H4 (cell line): Measurements from ENCODE around the gene PDE2A. TPM values are rescaled to one million over a fixed set of nuclear protein-coding genes. Genes with fewer than 3 reads are reported as not detected.

Experiments
- DNase-seq: peaks from one replicate; pipeline ENCODE4 v3.0.0-alpha.2; 2015; ENCODE audit warnings: low spot score
- total RNA-seq: library from RNA; depleted of rRNA; stranded (reverse); fragments of >200 nt; shearing (Covaris generic); gene quantifications from 2 replicates; pipeline ENCODE4 v1.2.3, GENCODE V29; 2014

The PDE2A gene
- total RNA-seq, 1 experiment from 2014 or later = 3.0 TPM

DNA sequence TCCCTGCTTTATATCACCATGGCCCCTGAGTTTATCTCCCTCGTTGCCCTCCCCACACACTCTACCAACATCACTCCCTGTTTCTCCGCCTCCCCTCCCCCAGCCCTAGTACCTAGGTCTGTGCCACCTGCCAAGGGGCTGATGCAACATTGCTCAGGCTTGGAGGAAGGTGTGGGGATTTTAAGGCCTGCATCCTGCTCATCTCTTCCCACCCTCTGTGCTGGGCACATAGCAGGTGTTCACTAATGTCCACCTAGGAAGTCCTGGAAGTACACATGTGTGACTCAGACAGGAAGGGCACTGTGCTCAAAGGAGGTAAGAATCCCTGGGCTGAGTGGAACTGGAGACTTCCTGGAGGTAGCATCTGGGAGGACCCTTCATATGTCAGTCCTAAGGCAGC, 37.0 kb downstream of the PDE2A start:
- no peak for DNase-seq

DNA sequence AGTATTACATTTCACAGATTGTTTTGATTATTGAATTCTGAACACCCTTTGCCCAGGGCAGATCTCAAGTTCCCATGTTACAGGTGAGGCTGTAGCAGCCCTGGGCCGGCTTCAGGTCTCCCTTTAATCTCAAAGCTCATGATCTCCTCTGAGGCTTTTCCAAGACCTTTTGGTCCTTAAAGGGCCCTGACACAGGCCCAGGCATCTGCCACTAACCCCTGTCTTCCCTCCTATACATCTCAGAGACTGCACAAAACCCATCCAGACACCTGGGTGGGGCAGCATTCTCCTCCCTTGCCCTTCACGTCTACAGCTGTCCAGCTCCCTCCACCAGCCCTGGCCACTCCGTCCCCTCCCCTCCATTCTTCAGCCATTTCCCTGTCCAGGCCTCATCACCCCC, 37.8 kb downstream of the PDE2A start:
- no peak for DNase-seq

DNA sequence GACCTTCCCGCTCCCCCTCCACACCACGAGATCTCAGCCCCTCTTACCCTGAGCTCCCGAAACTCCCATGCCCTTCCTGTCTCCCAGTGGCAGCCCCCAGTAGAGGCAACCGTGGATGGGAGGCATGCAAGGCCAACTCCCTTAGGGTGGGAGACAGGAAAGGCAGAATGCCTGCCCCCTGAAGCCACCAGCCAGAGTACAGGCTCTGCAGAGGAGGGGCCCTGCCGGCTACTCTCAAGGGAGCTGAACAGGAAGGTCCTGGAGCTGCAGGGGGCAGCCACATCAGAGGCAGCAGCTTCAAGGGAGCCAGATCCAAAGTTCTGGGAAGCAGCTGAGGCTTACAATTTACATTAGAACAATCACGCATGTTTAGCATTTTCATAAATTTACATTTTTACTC, 38.3 kb downstream of the PDE2A start:
- no peak for DNase-seq

DNA sequence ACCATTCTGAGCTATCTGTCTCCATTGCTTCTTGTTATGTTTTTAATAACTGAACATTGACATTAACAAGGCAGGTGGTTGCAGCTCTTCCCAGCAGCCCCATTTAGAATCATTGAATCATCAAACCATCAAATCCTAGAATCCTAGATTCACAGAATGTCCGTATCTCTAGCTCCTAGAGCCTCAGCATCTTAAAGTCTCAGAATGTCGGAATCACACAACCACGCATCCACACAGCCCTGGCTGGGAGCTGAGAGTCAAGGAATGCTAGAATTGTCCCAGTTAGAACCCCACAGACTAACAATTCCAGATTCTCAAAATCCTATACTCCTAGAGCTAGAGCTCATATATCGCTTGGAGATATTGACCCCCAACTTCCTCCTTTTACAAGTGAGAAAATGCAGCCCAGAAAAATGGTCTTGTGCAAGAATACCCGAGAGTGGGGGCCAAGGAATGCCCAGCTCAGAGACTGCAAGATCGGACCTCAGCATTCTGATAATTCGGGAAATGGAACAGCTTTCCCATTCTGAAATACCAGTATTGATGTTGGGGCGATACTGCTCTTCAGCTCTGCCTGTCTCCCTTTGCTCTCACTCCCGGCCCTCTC, 38.8 kb downstream of the PDE2A start:
- no peak for DNase-seq

DNA sequence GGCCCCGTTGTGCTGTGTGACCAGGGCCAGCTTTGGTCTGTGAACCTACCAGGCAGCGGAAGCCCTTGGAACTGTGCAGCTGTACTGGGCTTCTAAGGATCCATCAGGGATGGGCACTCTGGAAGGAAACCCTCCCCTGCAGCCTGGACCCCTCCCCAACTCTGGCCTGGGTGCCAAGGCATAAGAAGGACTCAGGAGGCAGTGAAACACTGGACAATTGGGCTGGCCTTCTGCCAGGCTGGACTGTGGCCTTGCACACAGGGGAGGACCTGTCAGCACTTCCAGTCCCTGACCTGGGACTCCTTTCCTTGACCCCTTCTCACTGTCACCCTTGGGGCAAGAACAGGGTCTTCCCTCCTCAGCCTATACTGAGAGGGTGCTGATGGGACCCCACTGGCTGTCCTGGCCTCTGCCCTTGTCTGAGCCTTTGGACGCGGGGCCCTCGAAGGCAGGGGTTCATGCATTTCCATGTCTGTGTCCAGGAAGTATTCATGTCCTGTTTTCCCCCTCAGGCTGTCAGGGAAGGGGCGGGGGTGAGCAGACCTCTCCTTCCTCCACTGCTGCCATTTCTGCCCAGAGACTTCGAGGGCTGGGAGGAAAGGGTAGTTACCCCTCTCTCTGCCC, 39.6 kb downstream of the PDE2A start:
- DNase-seq = no peak

DNA sequence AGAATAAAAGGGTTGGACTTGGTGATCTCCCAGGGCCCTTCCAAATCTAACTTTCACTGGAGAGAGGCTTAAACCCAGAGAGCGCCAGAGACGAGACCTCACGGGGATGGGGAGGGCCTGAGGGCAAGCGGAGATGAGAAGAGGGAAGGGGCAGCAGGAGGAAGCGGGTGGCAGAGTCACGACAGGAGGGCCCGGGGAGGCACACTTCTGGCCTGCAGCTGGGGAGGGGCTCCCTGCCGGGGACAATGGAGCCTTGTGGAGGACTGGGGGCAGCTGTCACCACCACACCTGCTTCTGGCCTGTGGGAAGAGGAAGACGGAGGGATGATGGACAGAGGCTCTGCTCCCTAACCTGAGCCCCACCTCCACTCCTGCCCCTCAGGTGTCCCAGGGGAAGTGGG, 40.2 kb downstream of the PDE2A start:
- no peak for DNase-seq

DNA sequence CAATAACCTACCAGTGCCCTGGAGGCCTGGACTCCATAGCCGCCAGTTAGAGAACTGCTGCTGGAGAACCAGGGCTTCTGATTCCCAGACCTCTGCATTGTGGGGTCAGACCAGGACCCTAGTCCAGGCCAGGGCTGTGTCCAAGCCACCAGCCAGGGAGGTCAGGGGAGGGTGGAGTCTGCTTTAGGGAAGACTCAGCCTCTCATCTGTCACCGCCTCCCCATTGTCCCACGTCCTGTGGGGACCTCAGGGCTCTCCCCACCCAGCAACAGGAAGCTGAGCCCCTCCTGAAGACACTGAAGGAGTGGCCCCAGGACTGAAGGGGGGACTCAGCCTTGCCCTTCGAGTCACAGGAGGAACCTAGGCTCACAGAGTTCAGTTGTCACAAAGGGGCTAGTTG, 41.2 kb downstream of the PDE2A start:
- no peak for DNase-seq

DNA sequence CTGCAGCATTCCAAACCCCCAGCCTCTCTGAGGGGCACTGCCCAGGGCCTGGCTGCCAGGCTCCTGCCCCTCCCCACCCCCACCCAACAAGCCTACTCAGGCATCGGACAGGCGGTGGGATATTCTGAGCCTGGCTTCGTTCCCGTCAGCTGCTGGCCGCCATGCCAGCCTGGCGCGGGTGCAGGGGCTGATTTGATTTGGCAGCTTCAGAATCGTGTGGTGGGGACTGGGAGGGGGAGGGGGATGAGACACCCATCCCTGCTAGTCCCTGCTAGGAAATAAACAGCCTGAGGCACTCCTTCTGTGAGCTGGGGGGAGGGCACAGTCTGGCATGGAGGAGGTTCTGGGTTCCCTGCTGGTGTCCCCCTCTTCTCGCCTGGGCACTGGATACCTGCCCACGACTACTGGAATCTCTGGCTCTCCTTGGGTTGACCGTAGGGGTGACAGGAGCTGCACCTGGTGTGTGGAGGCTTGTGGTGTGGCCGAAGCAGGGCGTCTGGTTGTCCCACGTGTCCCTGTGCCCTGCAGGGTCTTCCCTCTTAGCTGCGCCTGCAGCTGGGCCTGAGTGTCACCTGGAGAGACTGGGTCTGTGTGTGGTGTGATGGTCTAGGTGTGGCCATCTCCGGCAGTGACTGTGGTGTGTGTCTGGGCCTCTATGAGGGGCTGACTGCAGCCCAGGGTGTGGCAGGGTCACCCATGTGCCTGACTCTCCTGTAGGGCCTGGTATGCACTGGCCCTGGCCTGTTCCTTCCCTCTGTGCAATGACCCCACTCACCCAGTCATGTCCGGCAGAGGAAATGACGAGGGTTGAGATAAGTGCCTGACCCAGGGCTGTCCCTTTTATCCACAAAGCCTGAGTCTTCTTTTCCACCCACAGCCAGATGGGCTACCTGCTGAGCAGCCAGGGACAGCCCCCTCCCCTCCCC, 42.2 kb downstream of the PDE2A start:
- no peak for DNase-seq

DNA sequence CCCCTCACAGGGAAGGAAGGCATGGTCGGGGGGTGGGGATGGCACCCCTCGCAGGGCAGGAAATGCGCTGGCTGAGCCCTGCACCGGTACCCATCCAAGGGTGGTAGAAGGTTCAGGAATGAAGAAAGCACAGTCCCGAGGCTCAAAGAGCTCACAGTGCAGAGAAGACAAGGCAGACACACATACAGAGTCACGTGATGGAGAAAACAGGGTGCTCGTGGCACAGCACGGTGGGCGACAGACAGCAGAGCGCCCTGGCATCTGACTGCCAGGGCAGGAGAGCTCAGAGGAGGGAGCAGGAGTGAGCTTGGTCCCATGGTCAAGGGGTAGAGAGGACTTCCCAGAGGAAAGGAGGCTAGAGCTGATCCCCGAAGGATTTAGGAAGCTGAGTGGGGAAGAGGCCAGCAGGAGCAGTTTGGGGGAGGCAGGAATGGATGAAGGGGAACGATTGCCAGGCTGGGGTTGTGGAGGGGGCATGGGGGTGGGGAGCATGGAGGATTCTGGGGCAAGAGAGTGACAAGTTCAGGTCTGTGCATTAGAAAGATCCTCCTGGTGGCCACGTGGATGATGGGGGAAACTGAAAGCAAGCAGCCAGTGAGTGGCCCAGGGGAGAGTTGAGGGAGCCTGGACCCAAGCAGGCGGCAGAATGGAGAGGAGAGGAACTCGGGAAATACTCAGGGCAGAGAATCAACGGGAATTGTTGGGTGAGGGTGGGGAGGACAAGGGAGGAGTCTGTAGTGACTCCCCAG, 43.9 kb downstream of the PDE2A start:
- DNase-seq = no peak

DNA sequence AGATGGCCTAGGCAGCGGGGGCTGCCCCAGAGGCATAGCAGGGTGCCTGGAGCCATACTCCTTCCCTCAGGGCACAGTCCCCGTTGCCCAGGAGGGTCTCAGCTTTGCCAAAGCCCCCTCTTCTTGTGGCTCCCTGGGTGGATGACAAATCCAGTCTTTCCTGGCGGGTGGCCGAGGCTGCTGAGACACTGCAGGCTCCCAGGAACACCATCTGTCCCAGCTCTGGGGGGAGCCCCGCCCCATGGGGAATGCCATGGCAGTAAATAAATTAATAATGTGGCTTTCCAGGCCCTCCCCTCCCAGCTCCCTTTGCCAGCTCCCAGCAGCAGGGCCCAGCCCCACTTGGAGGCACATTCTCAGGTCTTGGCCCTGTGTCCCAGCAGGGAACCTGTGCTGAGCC, 45.0 kb downstream of the PDE2A start:
- DNase-seq = no peak

DNA sequence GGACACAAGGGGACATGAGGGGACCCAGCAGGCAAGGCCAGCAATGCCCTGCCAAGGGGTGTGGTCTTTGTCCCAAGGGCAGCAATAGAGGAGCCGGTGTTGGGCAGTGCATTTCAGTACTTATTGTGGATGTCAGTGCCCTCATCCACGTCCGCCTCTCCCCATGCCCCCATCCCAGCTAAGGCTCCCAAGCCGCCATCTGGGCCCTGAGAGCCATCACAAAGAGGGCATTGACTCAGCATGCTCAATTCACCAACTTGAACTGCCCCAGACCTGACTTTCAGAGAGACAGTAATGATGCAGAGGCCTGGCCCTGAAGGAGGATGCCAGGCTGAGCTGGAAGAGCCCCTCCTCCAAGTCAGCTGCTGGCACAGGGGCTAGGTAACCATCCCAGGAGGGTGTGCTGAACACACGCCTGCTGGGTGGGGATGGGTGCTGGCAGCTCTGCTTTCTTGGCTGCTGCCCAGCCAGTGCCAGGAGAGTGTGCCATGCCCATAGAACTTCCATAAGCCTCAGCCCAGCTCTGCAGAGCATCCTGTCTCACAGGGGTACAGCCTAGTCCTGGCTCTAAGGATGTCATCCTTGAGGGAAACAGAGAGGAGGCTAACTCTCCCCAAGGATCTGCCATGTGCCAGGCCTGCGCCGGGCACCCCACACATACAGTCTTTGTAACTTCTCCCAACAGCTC, 46.5 kb downstream of the PDE2A start:
- DNase-seq = no peak

DNA sequence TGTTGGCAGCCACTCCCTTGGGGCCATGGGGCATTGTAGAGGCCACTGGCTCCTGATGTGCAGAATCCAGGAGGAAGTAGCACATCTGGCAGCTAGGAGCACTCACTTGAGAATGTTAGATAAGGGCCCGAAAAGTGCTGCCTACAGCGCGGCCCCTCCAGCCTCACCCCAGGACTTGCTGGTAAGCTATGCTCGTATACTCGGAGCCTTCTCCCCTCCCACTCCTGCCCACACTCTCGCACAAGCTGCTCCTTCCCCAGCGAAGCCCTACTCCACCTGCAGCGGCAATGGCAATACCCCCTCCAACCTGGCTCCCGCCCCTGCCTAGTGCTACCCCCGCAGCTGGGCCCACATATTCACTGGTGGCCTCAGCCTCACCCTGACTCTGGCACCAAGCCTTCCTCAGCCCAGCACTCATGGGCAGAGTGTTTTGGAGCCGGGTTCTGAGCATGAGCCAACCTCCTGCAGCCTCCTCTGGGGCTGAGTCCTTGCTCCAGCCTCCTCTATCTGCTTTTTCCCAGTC, 47.7 kb downstream of the PDE2A start:
- no peak for DNase-seq

DNA sequence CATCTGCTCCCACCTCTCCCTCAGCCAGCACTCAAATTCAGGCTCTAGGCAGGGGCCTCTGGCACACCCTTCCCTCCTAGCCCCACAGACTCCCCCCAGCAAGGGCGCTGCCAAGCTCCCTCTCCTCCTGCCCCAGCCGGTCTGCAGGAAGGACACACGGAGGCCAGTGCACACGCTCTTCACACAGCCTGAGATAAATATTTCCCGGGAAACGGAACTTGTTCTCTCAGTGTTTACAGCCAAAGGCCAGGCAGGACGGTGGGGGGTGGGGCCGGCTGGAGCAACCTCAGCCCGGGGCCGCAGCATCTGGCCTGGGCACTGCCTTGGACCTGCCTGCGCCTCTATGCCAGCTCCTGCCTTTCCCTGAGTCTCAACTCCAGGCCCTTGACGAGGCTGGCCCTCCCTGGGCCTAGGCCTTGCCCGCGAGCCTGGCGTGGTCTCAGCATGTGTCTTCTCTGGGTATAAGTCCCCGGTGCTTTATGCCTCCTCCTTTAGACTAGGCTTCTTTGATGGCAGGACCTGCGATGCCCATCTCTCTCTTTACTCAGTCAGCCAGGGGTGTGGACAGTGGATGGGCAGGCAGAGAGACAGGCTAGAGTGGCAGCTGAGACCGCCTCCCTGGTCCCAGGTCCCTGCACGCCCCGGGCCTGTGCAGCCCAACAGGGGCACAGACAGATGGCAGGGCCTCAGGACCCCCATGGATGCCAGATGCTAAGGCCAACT, 48.4 kb downstream of the PDE2A start:
- no peak for DNase-seq

DNA sequence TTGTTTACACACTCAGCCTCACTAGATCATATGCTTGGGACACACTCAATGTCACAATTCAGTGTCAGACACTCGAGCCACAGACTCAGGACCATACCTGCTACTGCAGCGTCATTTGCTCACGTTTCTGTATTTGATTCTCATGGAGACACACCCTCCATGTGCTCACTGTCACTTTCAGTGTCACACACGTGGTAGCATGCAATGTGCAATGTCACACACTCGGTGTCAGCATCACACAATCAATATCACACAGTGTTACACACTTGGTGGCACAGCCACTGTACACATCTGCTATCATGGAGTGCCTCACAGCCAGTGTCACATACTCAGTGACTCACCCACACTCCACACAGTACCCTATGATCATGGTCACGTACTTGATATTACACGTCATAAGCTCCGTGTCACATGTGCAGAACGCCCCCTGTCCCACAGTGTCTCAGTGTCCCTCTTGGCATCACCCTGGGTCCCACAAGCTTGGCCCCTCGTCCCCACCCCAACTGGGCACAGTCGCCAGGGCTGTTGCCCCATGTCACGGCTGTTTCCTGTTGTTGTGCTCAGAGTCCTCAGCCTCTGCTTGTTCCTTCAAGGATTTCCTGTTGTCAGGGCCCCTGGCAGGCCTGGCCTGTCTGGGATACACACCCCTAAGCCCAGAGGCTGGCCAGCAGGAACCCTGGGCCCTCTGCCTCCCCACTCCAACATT, 49.6 kb downstream of the PDE2A start:
- DNase-seq = no peak

DNA sequence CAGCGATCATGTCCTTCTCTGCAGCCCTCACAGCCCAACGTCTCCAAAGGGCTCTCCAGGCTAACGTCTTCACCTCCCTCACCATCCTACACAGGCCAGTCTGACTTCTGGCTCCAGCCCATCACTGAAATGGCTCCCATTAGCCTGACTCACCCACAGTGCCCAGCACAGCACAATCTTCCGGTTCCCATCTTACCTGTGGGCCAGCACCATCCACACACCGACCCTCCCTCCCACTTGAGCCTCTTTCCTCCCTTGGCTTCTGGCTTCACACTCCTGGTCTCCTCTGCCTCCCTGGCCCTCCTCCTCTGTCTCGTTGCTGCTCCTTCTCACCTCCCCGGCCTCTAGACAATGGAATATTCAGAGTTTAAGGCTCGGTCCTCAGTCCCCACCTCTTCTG, 51.2 kb downstream of the PDE2A start:
- no peak for DNase-seq

DNA sequence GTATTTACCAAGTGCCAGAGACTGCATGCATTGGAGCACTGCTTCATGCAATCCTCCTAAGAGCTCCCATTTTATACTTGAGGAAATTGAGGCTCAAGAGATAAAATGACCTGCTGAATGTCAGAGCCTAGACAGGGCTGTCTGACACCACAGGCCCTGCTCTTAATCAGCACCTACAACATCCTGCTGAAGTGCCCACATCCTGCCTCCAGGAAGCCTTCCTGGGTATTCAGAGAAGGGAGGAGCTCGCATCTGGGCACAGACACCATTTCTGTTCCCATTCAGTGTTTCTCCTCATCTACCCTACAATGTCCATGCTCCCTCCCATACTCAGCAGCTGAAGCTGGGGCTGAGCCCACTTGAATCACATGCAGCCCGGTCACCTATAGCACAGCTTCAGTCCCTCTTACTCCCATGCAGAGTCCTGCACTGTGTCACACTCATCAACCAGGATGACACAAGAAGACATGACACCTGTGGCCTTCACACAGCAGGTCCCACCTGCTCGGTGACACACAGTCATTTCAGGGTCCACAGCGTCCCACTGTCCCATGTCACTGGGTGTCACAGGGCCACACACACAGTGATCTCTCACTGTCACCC, 53.1 kb downstream of the PDE2A start:
- DNase-seq = no peak

DNA sequence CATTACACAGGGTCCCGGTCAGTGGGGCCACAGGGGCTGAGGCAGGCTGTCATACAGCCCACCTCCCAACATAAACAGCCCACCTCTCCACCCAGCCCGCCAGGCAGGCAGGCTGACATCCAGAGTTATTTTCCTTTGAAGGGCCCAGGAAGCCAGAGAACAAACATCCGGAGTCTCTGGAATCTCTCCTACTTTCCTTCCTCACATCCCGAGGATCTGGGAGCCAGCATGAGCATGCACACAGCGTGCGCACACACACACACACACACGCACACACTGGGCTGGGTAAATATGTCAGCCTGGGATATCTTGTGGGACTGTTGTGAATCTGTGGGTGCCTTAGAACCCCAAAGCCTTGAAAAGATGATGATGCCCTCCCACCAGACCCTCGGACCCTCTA, 55.4 kb downstream of the PDE2A start:
- no peak for DNase-seq

DNA sequence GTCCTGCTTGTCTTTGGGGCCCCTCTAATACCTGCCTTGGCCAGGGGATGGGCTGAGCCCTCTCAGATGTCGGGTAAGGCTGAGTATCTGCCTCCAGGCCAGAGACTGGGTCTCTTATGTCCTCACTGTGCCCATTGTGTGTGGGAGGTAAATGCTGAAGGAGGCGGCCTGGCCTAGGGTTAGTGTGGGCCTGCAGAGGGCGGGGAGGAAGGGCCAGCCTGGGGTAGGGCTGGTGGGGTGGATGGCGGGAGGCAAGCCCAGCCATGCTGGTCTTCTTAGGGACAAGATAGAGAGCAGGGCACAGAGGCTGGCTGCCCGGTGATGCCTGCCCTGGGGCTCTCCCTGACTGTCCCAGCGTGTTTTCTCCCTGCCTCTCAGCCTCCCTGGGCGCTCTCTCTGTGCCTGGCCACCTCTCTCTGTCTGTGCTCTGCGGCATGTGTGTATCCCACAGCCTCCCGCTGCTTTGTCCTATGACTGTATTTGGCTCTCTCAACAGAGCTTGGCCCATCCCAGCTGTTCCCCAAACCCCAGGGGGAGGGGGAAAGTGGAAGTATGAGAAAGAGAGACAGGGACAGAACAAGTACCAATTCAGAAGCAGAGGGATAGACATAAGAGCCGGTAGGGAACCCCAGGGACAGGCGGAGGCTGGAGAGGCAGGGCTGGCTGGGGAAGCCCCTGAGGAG, 57.0 kb downstream of the PDE2A start:
- no peak for DNase-seq

DNA sequence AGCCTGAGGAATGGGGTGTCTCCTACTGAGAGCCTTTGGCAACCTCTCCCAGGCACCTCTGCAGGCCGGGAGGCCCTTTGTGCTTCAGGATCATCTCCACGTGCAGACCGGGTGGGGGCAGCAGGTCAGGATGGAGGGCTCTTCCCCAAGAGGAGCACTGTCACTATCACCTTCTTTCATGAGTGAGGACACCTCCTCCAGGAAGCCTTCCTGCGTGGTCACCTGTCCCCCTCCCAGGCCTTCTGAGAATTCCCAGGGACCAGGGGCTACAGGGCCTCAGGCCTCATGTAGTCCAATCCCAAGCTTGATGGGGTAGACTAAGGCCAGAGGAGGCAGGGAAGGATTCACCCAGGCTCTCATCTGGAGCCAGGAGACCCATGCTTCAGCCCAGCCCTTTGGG, 57.6 kb downstream of the PDE2A start:
- no peak for DNase-seq
